GM12878 (cell line): ENCODE data around the gene CA10. TPM values are rescaled to one million over a fixed set of nuclear protein-coding genes. Genes with fewer than 3 reads are reported as not detected.

Experiments used
- ATAC-seq: fragments of 200-7000 bp; cut with Tn5 transposase; 3 replicates; pipeline ENCODE4 v1.9.1; 2020; ENCODE audit warnings: mild to moderate bottlenecking, moderate library complexity
- BruUV-seq: library from RNA; stranded (reverse); fragments of 400-500 nt; replicated peaks from 2 replicates; lab custom pipeline; 2021; lab: Mats Ljungman, UMichigan
- CTCF ChIA-PET: fragments of 300-600 bp; sonication (Branson Sonifier 250); formaldehyde crosslinking; extraction: SDS; loops from one replicate; lab custom pipeline; 2021; ENCODE audit warnings: inconsistent platforms; lab: Yijun Ruan, JAX
- POLR2A ChIA-PET: fragments of 350-600 bp; formaldehyde crosslinking; extraction: SDS; loops from one replicate; lab custom pipeline; 2021; ENCODE audit warnings: inconsistent platforms; lab: Charles Lee
- RAD21 ChIA-PET: fragments of 300-600 bp; sonication (Branson Sonifier 250); formaldehyde crosslinking; loops from one replicate; lab custom pipeline; 2023; ENCODE audit warnings: antibody characterized with exemption; ENCODE audit not compliant: unreplicated experiment; lab: Charles Lee
- SMC1A ChIA-PET: fragments of 300-600 bp; sonication (Branson Sonifier 250); formaldehyde crosslinking; loops from one replicate; lab custom pipeline; 2023; ENCODE audit not compliant: unreplicated experiment, uncharacterized antibody; lab: Charles Lee
- DNase-seq: peaks from one replicate; pipeline ENCODE4 v3.0.0-alpha.2; 2011; ENCODE audit warnings: low read depth, low spot score
- FAIRE-seq: peaks from 3 replicates; lab custom pipeline; 2011; peaks lifted over from hg19 to GRCh38; lab: Jason Lieb, UNC
- H2AFZ ChIP-seq: 2 replicates; pipeline ENCODE4 v1.6.0; 2011; ENCODE audit warnings: low read depth, low read length, control low read depth; ENCODE audit not compliant: control insufficient read depth
- H3K27ac ChIP-seq: 2 replicates; pipeline ENCODE4 v1.5.1; 2011; ENCODE audit warnings: control low read depth; ENCODE audit not compliant: control insufficient read depth, insufficient read depth
- H3K27me3 ChIP-seq, 2 experiments: replicated peaks in 1 of 2; 2 replicates each; pipeline versions ENCODE4 v1.6.0 to v1.6.1; 2011; ENCODE audit warnings: low read length in 1 of 2; ENCODE audit not compliant: control insufficient read depth in 2 of 2, insufficient read depth in 2 of 2
- H3K36me3 ChIP-seq, 2 experiments: 2 replicates each; pipeline ENCODE4 v1.5.1; 2011; ENCODE audit warnings: low read length in 1 of 2; ENCODE audit not compliant: control insufficient read depth in 2 of 2, insufficient read depth in 2 of 2
- H3K4me1 ChIP-seq: 2 replicates; pipeline ENCODE4 v1.6.1; 2011; ENCODE audit warnings: mild to moderate bottlenecking, low read length, moderate library complexity, mixed read lengths; ENCODE audit not compliant: control insufficient read depth, insufficient read depth
- H3K4me2 ChIP-seq: 2 replicates; pipeline ENCODE4 v1.6.0; 2011; ENCODE audit warnings: control low read depth; ENCODE audit not compliant: control insufficient read depth, insufficient read depth
- H3K4me3 ChIP-seq: fragments of 200-600 bp; sonication (generic); 2 replicates; pipeline ENCODE4 v1.5.1; 2016
- H3K79me2 ChIP-seq: 2 replicates; pipeline ENCODE4 v1.6.0; 2011; ENCODE audit warnings: low read length; ENCODE audit not compliant: control insufficient read depth, insufficient read depth
- H3K9ac ChIP-seq: 2 replicates; pipeline ENCODE4 v1.8.0; 2011; ENCODE audit warnings: low read length, control low read depth, mixed read lengths; ENCODE audit not compliant: control insufficient read depth, insufficient read depth
- H3K9me3 ChIP-seq: replicated peaks from 3 replicates; pipeline ENCODE4 v1.5.1; 2011; ENCODE audit warnings: mild to moderate bottlenecking, low read length; ENCODE audit not compliant: control insufficient read depth, insufficient read depth
- H4K20me1 ChIP-seq: 2 replicates; pipeline ENCODE4 v1.6.0; 2011; ENCODE audit not compliant: control insufficient read depth, insufficient read depth
- CEBPB ChIP-seq, 2 experiments: fragments of 150-350 bp in 1 of 2; IDR thresholded peaks; 2 replicates each; pipeline ENCODE4 v1.6.1; 2012 to 2014; ENCODE audit warnings: low read depth in 2 of 2, low read length in 2 of 2, borderline replicate concordance in 1 of 2, inconsistent platforms in 1 of 2
- CREB1 ChIP-seq: IDR thresholded peaks from 2 replicates; pipeline ENCODE4 v1.6.1; 2012; ENCODE audit warnings: low read depth, mild to moderate bottlenecking, inconsistent platforms
- HDAC6 ChIP-seq: fragments of 200-600 bp; sonication (generic); IDR thresholded peaks from one replicate; pipeline ENCODE4 v1.8.0; 2017; ENCODE audit warnings: antibody characterized with exemption; ENCODE audit not compliant: unreplicated experiment
- IKZF2 ChIP-seq, 2 experiments: fragments of 450-650 bp; IDR thresholded peaks; 2 replicates each; pipeline ENCODE4 v1.6.1; 2017; ENCODE audit warnings: mild to moderate bottlenecking in 2 of 2, moderate library complexity in 2 of 2
- MYC ChIP-seq: IDR thresholded peaks from 2 replicates; pipeline ENCODE4 v1.6.1; 2011; ENCODE audit warnings: mild to moderate bottlenecking, low read length, moderate library complexity, inconsistent platforms; ENCODE audit not compliant: insufficient read depth, insufficient replicate concordance, insufficient read length, severe bottlenecking
- SMARCA5 ChIP-seq: fragments of 450-650 bp; IDR thresholded peaks from 2 replicates; pipeline ENCODE4 v1.6.1; 2017; ENCODE audit warnings: mild to moderate bottlenecking
- SUZ12 ChIP-seq: fragments of 200-600 bp; sonication (generic); IDR thresholded peaks from one replicate; pipeline ENCODE4 v1.6.1; 2018; ENCODE audit warnings: antibody characterized with exemption, mild to moderate bottlenecking; ENCODE audit not compliant: unreplicated experiment
- TCF12 ChIP-seq: IDR thresholded peaks from 2 replicates; pipeline ENCODE4 v1.6.1; 2011; ENCODE audit warnings: low read depth, mild to moderate bottlenecking, low read length
- ZNF274 ChIP-seq: IDR thresholded peaks from one replicate; pipeline ENCODE4 v1.8.0; 2011; ENCODE audit not compliant: insufficient read length, insufficient read depth
- WGBS: methylation state at CpG from one replicate; pipeline ENCODE4 v1.1.6; 2016; ENCODE audit warnings: low lambda C conversion rate; ENCODE audit not compliant: insufficient replicate concordance, insufficient coverage; ENCODE audit errors: missing lambda C conversion rate; 5-methylcytosine and 5-hydroxymethylcytosine counted together
- in situ Hi-C: fragments of 300-500 bp; cut with MboI; formaldehyde crosslinking; loops from 9 replicates; pipeline ENCODE4 v1.14.3; 2018; ENCODE audit warnings: mixed read lengths
- intact Hi-C: fragments of 100-400 bp; cut with micrococcal nuclease; formaldehyde crosslinking; loops from one replicate; pipeline ENCODE4 v1.14.2; 2022; ENCODE audit not compliant: unreplicated experiment
- polyA plus RNA-seq, 11 experiments: library from polyadenylated mRNA; depleted of rRNA in 4 of 11; unstranded in 6 of 11; stranded (reverse) in 5 of 11; fragments of >200 nt; fragmentation: Nextera tagmentation in 4 of 11; fragmentation: Illumina TruSeq in 1 of 11; extraction: Ambion mirVana in 4 of 11; extraction: Trizol in 1 of 11; gene quantifications; 1 replicate in 1 of 11; 2 replicates in 10 of 11; pipeline versions ENCODE4 v1.2.1 to v1.2.3, GENCODE V29; 2011 to 2016; ENCODE audit warnings: inconsistent platforms in 2 of 11, missing spikeins in 2 of 11, low read depth in 1 of 11
- total RNA-seq, 4 experiments: library from RNA; depleted of rRNA in 3 of 4; stranded (reverse); fragments of >200 nt in 3 of 4; fragmentation: Illumina TruSeq in 1 of 4; extraction: Trizol in 1 of 4; gene quantifications; 2 replicates each; pipeline versions ENCODE4 v1.2.1 to v1.2.3, GENCODE V29; 2013 to 2021
- TF ChIP-seq, protein P1 (sequence below): IDR thresholded peaks from 2 replicates; pipeline ENCODE4 v1.6.1; 2011; ENCODE audit warnings: borderline replicate concordance, low read depth, mild to moderate bottlenecking, moderate library complexity, low read length; ENCODE audit not compliant: insufficient read depth, poor library complexity, severe bottlenecking
- TF ChIP-seq, protein P2 (sequence below): fragments of 450-650 bp; IDR thresholded peaks from 2 replicates; pipeline ENCODE4 v1.6.1; 2018; ENCODE audit warnings: mild to moderate bottlenecking, low read depth, moderate library complexity; ENCODE audit not compliant: partially characterized antibody

The CA10 gene
- total and polyA plus RNA-seq, 10 of the 15 experiments (the other 5 are each of a cell fraction or from before 2014, with no cell fraction given), result not detected

DNA sequence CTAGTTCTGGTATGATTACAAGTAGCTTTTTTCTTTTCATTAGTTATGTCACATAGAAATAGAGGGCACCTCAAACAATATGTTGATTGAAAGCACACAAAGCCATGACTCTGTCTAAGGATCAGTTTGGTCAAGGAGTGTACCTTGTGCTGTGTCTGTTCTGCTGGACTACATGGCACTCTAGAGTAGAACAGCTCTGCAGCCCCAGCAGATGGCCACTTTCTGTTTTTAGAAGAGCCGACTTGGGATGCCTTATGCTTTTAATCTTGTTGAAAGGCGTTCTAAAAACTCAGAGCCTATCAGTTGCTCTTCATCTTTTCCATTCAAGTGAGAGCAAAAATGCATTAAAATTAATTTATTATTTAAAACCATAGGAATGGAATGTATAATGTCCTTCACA is 49.3 kb upstream of the CA10 start:
- FAIRE-seq (no peak), DNase-seq (no peak)
- no peak overlapping the region for H3K27ac ChIP-seq
- H3K9me3 ChIP-seq, result no peaks in the 10 kb centered on the region
- no peaks in the 10 kb centered on the region for H3K79me2 ChIP-seq
- no peak for TF ChIP-seq CEBPB (IDR thresholded peaks at IDR 0.05; ENCODE audit: borderline replicate concordance in 1 of 2, low read depth in 2 of 2, low read length in 2 of 2)
- no peak for TF ChIP-seq MYC
- TF ChIP-seq, protein P1, sequence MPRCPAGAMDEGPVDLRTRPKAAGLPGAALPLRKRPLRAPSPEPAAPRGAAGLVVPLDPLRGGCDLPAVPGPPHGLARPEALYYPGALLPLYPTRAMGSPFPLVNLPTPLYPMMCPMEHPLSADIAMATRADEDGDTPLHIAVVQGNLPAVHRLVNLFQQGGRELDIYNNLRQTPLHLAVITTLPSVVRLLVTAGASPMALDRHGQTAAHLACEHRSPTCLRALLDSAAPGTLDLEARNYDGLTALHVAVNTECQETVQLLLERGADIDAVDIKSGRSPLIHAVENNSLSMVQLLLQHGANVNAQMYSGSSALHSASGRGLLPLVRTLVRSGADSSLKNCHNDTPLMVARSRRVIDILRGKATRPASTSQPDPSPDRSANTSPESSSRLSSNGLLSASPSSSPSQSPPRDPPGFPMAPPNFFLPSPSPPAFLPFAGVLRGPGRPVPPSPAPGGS, result no peak
- no peak for TF ChIP-seq CREB1
- TF ChIP-seq HDAC6, result no peak
- no peak for TF ChIP-seq IKZF2 (IDR thresholded peaks at IDR 0.05)
- TF ChIP-seq, protein P2, sequence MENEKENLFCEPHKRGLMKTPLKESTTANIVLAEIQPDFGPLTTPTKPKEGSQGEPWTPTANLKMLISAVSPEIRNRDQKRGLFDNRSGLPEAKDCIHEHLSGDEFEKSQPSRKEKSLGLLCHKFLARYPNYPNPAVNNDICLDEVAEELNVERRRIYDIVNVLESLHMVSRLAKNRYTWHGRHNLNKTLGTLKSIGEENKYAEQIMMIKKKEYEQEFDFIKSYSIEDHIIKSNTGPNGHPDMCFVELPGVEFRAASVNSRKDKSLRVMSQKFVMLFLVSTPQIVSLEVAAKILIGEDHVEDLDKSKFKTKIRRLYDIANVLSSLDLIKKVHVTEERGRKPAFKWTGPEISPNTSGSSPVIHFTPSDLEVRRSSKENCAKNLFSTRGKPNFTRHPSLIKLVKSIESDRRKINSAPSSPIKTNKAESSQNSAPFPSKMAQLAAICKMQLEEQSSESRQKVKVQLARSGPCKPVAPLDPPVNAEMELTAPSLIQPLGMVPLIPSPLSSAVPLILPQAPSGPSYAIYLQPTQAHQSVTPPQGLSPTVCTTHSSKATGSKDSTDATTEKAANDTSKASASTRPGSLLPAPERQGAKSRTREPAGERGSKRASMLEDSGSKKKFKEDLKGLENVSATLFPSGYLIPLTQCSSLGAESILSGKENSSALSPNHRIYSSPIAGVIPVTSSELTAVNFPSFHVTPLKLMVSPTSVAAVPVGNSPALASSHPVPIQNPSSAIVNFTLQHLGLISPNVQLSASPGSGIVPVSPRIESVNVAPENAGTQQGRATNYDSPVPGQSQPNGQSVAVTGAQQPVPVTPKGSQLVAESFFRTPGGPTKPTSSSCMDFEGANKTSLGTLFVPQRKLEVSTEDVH, result no peak
- no peak for TF ChIP-seq SMARCA5
- TF ChIP-seq SUZ12, result no peak
- TF ChIP-seq ZNF274, result no peak
- no peak for TF ChIP-seq TCF12
- TF ChIP-seq, all 136 proteins: peak for 0
- Histone ChIP-seq H4K20me1 (no peaks in the 10 kb centered on the region), H3K36me3 (no peaks in the 10 kb centered on the region), H2AFZ (no peak overlapping the region), H3K9ac (no peak overlapping the region), H3K4me2 (no peak overlapping the region), H3K4me1 (no peaks in the 10 kb centered on the region), H3K4me3 (no peak overlapping the region), H3K27me3 (no peaks in the 10 kb centered on the region)
- ChIA-PET RAD21 (no interaction called here), SMC1A (no interaction called here), CTCF (no interaction called here), POLR2A (no interaction called here)
- no TSS peak for BruUV-seq
- in situ Hi-C loops (no loop called here), intact Hi-C loops (no loop called here)
- 2% methylated on average over 2 of the region's 2 CpGs for WGBS
- ATAC-seq, result no peak
